SJCRH30 (cell line): ENCODE results near the gene SMARCAL1. TPM values are rescaled to one million over a fixed set of nuclear protein-coding genes. Genes with fewer than 3 reads are reported as not detected.

Experiments
- DNase-seq, 2 experiments: peaks; one replicate each; pipeline ENCODE4 v3.0.0-alpha.2; 2015 to 2020
- H3K27ac ChIP-seq: fragments of 250-450 bp; sonication (Bioruptor Pico); 2 replicates; pipeline ENCODE4 v1.5.1; 2020; ENCODE audit warnings: mild to moderate bottlenecking, moderate library complexity
- H3K27me3 ChIP-seq: fragments of 250-450 bp; sonication (Bioruptor Pico); 2 replicates; pipeline ENCODE4 v1.5.1; 2020; ENCODE audit warnings: mild to moderate bottlenecking, moderate library complexity
- H3K36me3 ChIP-seq: fragments of 250-450 bp; sonication (Bioruptor Pico); 2 replicates; pipeline ENCODE4 v1.5.1; 2020; ENCODE audit warnings: mild to moderate bottlenecking, moderate library complexity
- H3K4me1 ChIP-seq: fragments of 250-450 bp; sonication (Bioruptor Pico); 2 replicates; pipeline ENCODE4 v1.5.1; 2020; ENCODE audit warnings: mild to moderate bottlenecking, moderate library complexity
- H3K4me3 ChIP-seq: fragments of 250-450 bp; sonication (Bioruptor Pico); 2 replicates; pipeline ENCODE4 v1.5.1; 2020; ENCODE audit warnings: mild to moderate bottlenecking, moderate library complexity
- H3K9me3 ChIP-seq: fragments of 250-450 bp; sonication (Bioruptor Pico); replicated peaks from 2 replicates; pipeline ENCODE4 v1.5.1; 2020; ENCODE audit warnings: mild to moderate bottlenecking, moderate library complexity
- total RNA-seq: library from RNA; depleted of rRNA; stranded (reverse); fragments of >200 nt; shearing (Covaris generic); gene quantifications from 2 replicates; pipeline ENCODE4 v1.2.3, GENCODE V29; 2014

Gene SMARCAL1
- total RNA-seq, 1 experiment from 2014 or later: 8.8 TPM

GRCh38 chr2:216491793-216492596 is 79.7 kb downstream of the SMARCAL1 start:
- Histone ChIP-seq H3K27ac (no peak overlapping the region), H3K36me3 (no peaks in the 10 kb centered on the region), H3K27me3 (no peaks in the 10 kb centered on the region), H3K4me3 (no peak overlapping the region), H3K4me1 (no peaks in the 10 kb centered on the region), H3K9me3 (no peaks in the 10 kb centered on the region)
- DNase-seq: no peak

- H3K27ac ChIP-seq: no peak overlapping the region
- no peaks in the 10 kb centered on the region for H3K4me1 ChIP-seq
- H3K27me3 ChIP-seq: no peaks in the 10 kb centered on the region
- no peaks in the 10 kb centered on the region for H3K9me3 ChIP-seq
- DNase-seq: peak in 1 of 2 experiments; percentile 16
- H3K4me3 ChIP-seq: no peak overlapping the region
- no peaks in the 10 kb centered on the region for H3K36me3 ChIP-seq
Observed at GRCh38 chr2:216492597-216493333, 80.5 kb downstream of the SMARCAL1 start.

GRCh38 chr2:216493334-216493685 is 81.0 kb downstream of the SMARCAL1 start:
- no peak for DNase-seq
- Histone ChIP-seq H3K36me3 (no peaks in the 10 kb centered on the region), H3K9me3 (no peaks in the 10 kb centered on the region), H3K27me3 (no peaks in the 10 kb centered on the region), H3K27ac (no peak overlapping the region), H3K4me1 (no peaks in the 10 kb centered on the region), H3K4me3 (no peak overlapping the region)

GRCh38 chr2:216495656-216496055 is 83.4 kb downstream of the SMARCAL1 start:
- Histone ChIP-seq H3K4me3 (no peak overlapping the region), H3K36me3 (peaks cover 17% of the 10 kb centered on the region), H3K4me1 (no peaks in the 10 kb centered on the region; the same call in 1 of the 2 replicates), H3K27ac (no peak overlapping the region), H3K27me3 (no peaks in the 10 kb centered on the region), H3K9me3 (no peaks in the 10 kb centered on the region)
- no peak for DNase-seq

GRCh38 chr2:216497382-216498069 is 85.2 kb downstream of the SMARCAL1 start:
- no peak for DNase-seq
- Histone ChIP-seq H3K36me3 (peaks cover 36% of the 10 kb centered on the region), H3K27ac (no peak overlapping the region), H3K27me3 (no peaks in the 10 kb centered on the region), H3K4me3 (no peak overlapping the region), H3K4me1 (no peaks in the 10 kb centered on the region; the same call in 1 of the 2 replicates), H3K9me3 (no peaks in the 10 kb centered on the region)

- H3K4me3 ChIP-seq: peak overlapping the region; percentile 86
- H3K9me3 ChIP-seq: no peaks in the 10 kb centered on the region
- no peaks in the 10 kb centered on the region for H3K27me3 ChIP-seq
- peaks cover 2% of the 10 kb centered on the region; the same call in 1 of the 2 replicates for H3K4me1 ChIP-seq
- H3K36me3 ChIP-seq: peaks cover 41% of the 10 kb centered on the region
- peak overlapping the region; percentile 87; the same call in 1 of the 2 replicates for H3K27ac ChIP-seq
- peak in 1 of 2 experiments; percentile 7 for DNase-seq
Observed at GRCh38 chr2:216498070-216498378, 85.7 kb downstream of the SMARCAL1 start.

GRCh38 chr2:216498379-216499352 is 86.4 kb downstream of the SMARCAL1 start, which contains the start of gene RPL37A:
RPL37A (plus strand) TSS chr2:216498844; CDS start chr2:216498875, 31 bp downstream.
- peak; percentile 95 to 98 for DNase-seq
- H3K4me1 ChIP-seq: peaks cover 3% of the 10 kb centered on the region; the same call in 1 of the 2 replicates
- peak within 1 kb of the TSS; percentile 86 for H3K4me3 ChIP-seq
- peaks cover 47% of the 10 kb centered on the region for H3K36me3 ChIP-seq
- H3K9me3 ChIP-seq: no peaks in the 10 kb centered on the region
- H3K27me3 ChIP-seq: no peaks in the 10 kb centered on the region
- H3K27ac ChIP-seq: peak within 1 kb of the TSS; percentile 87

- H3K27me3 ChIP-seq: no peaks in the 10 kb centered on the region; the same call in 1 of the 2 replicates
- peak overlapping the region; percentile 86 for H3K4me3 ChIP-seq
- peak overlapping the region; percentile 87 for H3K27ac ChIP-seq
- peaks cover 3% of the 10 kb centered on the region; the same call in 1 of the 2 replicates for H3K4me1 ChIP-seq
- peak in 1 of 2 experiments; percentile 20 for DNase-seq
- H3K36me3 ChIP-seq: peaks cover 58% of the 10 kb centered on the region
- H3K9me3 ChIP-seq: 0 out of 2 replicates have a peak, but pooled peaks cover 4% of the 10 kb centered on the region
Observed at GRCh38 chr2:216499641-216500218, 87.4 kb downstream of the SMARCAL1 start.

GRCh38 chr2:216500572-216500971 is 88.3 kb downstream of the SMARCAL1 start:
- H3K36me3 ChIP-seq: peaks cover 58% of the 10 kb centered on the region
- no peaks in the 10 kb centered on the region; the same call in 1 of the 2 replicates for H3K27me3 ChIP-seq
- no peak overlapping the region for H3K27ac ChIP-seq
- H3K9me3 ChIP-seq: 0 out of 2 replicates have a peak, but pooled peaks cover 4% of the 10 kb centered on the region
- H3K4me1 ChIP-seq: peaks cover 3% of the 10 kb centered on the region; the same call in 1 of the 2 replicates
- DNase-seq: no peak
- peak overlapping the region; percentile 86 for H3K4me3 ChIP-seq

GRCh38 chr2:216501854-216502253 is 89.6 kb downstream of the SMARCAL1 start:
- Histone ChIP-seq H3K27me3 (no peaks in the 10 kb centered on the region; the same call in 1 of the 2 replicates), H3K4me1 (peaks cover 3% of the 10 kb centered on the region; the same call in 1 of the 2 replicates), H3K27ac (no peak overlapping the region), H3K4me3 (no peak overlapping the region), H3K9me3 (0 out of 2 replicates have a peak, but pooled peaks cover 4% of the 10 kb centered on the region), H3K36me3 (peaks cover 64% of the 10 kb centered on the region)
- no peak for DNase-seq

- peaks cover 64% of the 10 kb centered on the region for H3K36me3 ChIP-seq
- DNase-seq: no peak
- no peaks in the 10 kb centered on the region; the same call in 1 of the 2 replicates for H3K27me3 ChIP-seq
- H3K4me1 ChIP-seq: peaks cover 3% of the 10 kb centered on the region; the same call in 1 of the 2 replicates
- H3K27ac ChIP-seq: no peak overlapping the region
- 0 out of 2 replicates have a peak, but pooled peaks cover 4% of the 10 kb centered on the region for H3K9me3 ChIP-seq
- H3K4me3 ChIP-seq: no peak overlapping the region
Observed at GRCh38 chr2:216502381-216503158, 90.3 kb downstream of the SMARCAL1 start.

- Histone ChIP-seq H3K9me3 (0 out of 2 replicates have a peak, but pooled peaks cover 4% of the 10 kb centered on the region), H3K27ac (no peak overlapping the region), H3K27me3 (no peaks in the 10 kb centered on the region; the same call in 1 of the 2 replicates), H3K4me1 (peaks cover 3% of the 10 kb centered on the region; the same call in 1 of the 2 replicates), H3K4me3 (no peak overlapping the region), H3K36me3 (peaks cover 64% of the 10 kb centered on the region)
- peak in 1 of 2 experiments; percentile 7 for DNase-seq
Observed at GRCh38 chr2:216503159-216503629, 90.9 kb downstream of the SMARCAL1 start.
